Suprapubic skin (tissue), 3 donors: ENCODE data around the gene RTP5.

ENCODE experiments used
- POLR2AphosphoS5 ChIP-seq, 3 donors: sonication (generic); formaldehyde crosslinking; IDR thresholded peaks; one replicate each; pipeline ENCODE4 v1.6.1; 2017; ENCODE audit warnings: antibody characterized with exemption in 3 of 3
- TF ChIP-seq, protein P1 (sequence below), 2 donors: fragments of 200-600 bp in 1 of 2; fragments of 450-650 bp in 1 of 2; sonication (generic) in 1 of 2; IDR thresholded peaks; one replicate each; pipeline ENCODE4 v1.5.1; 2016 to 2019; ENCODE audit warnings: antibody characterized with exemption in 2 of 2, mild to moderate bottlenecking in 1 of 2, moderate library complexity in 1 of 2

DNA sequence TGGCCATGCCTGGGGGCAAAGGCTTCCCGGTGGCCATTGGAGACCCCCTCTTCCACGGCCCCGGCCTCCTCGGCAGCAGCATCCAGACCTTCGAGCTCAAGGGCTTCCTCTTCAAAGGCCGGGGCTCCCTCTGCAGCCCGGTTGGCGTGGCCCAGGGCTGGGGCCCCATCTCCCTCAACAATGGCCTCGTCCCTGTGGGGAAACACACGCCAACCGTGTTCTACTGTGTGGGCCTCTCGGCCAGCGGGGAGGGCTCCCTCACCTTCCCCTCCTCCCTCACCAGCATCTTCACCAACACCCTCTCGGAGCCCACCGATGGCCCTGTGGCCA lies 2.7 kb downstream of the RTP5 start:
- TF ChIP-seq POLR2AphosphoS5 (IDR thresholded peaks at IDR 0.05): no peak
- TF ChIP-seq, protein P1, sequence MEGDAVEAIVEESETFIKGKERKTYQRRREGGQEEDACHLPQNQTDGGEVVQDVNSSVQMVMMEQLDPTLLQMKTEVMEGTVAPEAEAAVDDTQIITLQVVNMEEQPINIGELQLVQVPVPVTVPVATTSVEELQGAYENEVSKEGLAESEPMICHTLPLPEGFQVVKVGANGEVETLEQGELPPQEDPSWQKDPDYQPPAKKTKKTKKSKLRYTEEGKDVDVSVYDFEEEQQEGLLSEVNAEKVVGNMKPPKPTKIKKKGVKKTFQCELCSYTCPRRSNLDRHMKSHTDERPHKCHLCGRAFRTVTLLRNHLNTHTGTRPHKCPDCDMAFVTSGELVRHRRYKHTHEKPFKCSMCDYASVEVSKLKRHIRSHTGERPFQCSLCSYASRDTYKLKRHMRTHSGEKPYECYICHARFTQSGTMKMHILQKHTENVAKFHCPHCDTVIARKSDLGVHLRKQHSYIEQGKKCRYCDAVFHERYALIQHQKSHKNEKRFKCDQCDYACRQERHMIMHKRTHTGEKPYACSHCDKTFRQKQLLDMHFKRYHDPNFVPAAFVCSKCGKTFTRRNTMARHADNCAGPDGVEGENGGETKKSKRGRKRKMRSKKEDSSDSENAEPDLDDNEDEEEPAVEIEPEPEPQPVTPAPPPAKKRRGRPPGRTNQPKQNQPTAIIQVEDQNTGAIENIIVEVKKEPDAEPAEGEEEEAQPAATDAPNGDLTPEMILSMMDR (IDR thresholded peaks at IDR 0.05): no peak
